HG03558 (cell line): ENCODE results near the gene NF2.

ENCODE experiments used
- ATAC-seq: cut with Tn5 transposase; IDR thresholded peaks from one replicate; pipeline ENCODE4 v1.9.1; 2021; ENCODE audit warnings: moderate number of reproducible peaks; ENCODE audit not compliant: unreplicated experiment; ENCODE audit errors: extremely low read depth

NF2 gene

DNA sequence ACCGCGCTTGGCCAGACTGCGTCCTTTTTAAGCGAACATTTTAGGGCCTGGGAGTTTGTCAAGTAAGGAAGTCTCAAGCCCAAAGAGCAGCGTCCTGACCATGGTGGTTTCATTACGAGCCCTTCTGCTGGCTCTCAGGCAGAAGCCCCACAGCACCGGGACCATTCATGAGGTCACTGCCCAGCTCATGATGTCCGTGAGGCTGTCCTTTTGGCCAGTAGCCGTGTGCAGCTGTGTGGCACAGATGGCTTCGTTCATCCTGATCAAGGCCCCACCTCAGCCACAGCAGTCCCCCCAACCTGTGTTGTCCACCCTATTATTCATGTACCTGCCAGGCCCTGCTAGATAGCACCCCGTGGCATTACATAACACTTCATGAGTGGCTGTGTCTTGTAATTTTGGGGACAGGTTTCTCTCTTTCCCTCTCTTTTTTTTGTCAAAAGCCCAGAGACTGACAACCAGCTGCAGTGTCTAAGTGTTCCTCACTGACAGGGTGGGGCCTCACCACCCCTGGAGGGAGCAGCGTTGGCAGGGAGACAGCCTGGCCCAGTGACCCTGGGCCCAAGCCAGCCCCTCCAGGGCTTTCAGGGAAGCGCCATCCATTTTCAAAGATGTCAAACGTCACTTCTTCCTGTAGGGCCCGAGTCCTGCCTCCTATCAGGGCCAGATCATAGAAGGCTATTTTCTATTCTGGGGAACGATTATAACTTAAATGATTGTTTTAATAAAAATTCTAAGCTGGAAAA lies 94.6 kb downstream of the NF2 start:
- ATAC-seq, result no peak

DNA sequence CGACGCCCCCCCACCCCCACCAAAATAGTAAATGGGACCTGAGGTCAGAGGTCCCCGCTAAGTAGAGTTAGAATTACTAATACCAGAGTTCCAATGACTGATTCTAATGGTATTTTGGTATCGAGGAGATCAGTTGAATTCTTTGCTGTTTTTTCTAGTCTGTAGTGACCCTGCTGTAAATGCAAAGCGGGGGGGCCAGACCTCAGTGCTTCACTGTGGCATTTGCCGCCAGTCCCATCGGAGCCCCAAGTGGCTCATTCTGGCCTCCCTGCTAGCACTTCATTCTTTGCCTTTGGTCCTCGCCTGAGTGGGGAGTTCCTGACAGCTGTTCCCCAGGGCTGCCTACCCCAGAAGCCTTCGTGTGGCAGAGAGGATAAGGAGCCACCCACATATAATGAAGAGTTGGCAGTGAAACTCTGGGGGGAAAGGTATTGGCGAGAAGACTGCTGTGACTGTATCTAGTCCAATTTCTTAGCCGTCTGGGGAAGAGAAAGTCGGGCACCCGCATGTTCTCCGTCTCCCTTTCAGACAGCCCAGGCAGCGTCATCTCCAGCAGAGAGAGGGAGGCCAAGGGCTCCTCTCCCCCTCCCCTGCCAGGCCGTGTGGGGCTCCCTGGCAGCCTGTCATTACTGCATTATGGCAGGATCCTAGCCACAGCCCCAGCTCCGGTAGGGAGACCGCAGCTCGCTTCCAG lies 96.9 kb downstream of the NF2 start:
- no peak for ATAC-seq

DNA sequence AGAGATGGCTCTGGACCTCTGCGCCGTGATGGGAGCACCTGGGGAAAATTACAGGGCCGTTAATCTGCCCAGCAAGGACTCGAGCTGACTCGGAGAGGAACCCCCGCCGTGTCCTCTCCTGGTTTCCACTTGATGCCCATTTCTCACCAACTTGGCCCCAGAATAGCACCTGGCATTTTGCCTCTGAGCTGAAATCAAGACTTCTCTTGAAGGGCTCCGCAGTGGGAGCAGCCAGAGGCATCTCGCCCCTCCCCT lies 97.4 kb downstream of the NF2 start:
- ATAC-seq, result no peak

DNA sequence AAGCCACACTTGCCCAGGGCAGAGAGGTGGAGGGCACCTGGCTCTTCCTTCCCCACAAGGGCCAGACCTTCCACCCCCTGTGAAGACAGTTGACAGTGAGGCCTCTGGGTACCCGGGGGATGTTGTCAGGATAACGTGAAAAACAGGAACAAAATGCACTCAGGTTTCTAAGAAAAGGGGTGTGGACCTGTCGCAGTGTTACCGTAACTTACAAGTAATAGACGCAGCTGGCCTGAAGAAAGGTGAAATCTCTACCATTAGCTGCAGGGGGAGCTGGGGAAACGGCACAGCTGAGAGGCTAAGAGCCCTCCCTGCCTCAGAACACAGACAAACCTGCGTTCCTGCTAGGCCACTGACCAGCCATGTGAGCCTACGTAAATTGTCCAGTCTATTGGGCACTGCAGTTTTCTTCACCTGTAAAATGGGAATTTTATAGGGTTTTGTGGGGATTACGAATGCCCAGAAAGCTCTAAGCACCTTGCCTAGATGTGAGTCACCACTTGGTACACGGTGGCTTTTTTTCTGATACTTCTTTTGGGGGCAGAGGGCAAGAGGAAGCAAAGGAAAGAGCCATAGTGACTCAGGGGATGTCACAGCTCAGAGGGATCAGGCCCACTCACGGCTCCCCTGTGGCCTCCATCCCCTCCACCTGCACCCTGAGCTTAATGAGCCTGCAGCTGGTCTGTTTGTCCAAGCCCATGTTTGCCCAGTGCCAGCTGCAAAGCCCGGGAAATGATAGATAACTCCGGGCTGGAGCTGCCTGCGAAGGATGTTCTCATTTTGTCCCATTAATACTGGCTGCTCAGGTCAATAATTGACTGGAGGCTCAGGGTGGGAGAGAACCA lies 97.9 kb downstream of the NF2 start:
- no peak for ATAC-seq

DNA sequence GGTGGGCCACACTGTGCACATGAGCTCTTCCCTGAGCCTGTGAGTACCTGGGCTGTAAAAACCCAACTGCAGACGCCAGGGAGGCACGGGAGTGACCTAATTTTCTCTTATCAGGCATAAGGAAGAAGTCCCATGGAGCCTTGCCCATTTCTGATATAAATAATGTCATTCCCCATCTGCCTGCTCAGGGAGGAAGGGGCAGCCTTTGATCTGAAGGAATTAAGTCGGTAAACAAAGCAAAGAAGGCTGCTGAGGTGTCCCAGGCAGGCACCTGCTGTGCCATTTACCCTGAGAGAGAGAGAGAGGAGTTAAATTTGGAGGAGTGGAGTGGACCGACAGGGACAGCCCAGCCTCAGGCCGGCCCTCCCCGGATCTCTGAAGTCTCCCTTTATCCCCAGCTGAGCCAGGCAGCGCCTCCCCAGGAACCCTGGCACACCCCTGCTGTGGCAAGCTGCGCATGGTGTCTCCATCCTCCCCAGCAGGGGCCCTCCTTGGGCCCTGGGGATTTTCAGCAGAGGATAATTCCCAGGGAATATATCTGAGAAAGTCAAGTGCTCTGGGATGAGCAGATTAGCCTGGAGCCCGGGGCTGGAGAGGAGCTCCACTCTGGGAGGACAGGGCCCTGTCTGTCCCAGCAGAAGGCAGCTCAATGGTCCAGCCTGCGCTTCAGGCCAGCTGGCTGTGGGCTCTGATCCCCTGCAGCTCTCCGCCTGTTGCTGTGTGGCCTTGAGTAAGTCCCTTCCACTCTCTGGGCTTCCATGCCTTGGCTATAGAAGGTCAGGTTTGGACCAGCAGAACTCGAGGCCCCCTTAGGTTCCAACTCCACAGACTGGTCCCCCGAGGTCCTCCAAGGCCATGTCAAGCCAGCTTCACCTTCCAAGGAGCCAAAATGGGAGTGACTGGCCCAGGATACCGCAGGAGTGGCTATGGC lies 98.8 kb downstream of the NF2 start:
- no peak for ATAC-seq

DNA sequence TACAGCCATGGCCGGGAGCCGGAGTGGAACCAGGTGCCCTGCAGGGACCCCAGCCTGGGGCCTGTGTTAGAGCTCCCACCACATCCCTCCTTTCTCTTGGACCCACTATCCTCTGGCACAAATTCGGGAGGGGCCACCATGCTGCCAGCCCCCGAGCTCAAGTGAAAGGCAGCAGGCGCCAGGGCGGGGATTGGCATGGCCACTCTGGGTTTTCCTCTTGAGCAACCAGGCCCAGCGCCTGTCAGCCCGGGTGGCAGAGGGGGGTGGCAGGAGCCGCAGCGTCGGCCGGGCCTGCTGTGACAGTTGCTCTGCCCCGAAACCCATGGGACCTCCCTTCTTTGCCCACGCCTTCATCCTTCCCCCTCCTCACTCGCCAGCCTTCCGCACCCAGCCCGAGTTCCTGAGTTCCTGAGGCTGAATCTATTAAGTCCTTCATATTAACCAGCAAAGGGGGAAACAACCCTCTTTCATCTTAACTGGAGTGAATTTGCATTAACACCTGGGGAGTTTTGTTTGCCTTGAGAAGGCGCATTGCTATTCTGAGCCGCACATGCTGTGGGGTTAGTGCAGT lies 99.6 kb downstream of the NF2 start:
- ATAC-seq, result no peak

DNA sequence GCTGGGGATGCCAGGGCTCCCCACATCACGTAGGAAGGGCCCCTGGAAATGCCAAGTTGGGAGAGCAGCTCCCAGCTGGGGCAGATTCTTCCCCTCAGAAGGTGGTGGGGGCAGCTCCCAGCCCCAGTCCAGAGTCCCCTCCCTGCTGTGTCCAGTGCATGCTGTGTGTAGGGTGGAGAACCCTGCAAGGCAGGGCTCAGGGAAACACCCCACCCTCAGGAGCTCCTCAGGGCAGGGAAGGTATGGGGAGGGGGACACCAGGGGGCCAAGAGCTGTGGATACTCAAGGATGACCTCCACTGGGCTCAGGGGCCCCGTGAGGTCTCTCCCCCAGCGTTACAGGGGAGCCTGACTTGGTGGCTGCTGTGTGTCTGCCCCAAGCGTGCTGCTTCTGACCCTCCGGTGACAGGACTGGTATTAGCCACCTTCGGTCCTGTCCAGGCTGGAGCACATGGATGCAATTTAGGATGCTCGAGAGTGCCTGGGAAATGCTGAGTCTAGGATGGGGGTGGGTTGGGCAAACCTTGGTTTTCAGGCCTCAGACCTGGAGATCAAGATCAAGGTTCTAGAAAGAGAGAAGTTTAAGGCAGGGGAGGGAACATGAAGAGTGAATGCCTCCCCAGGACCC lies 100.2 kb downstream of the NF2 start:
- ATAC-seq, result no peak

DNA sequence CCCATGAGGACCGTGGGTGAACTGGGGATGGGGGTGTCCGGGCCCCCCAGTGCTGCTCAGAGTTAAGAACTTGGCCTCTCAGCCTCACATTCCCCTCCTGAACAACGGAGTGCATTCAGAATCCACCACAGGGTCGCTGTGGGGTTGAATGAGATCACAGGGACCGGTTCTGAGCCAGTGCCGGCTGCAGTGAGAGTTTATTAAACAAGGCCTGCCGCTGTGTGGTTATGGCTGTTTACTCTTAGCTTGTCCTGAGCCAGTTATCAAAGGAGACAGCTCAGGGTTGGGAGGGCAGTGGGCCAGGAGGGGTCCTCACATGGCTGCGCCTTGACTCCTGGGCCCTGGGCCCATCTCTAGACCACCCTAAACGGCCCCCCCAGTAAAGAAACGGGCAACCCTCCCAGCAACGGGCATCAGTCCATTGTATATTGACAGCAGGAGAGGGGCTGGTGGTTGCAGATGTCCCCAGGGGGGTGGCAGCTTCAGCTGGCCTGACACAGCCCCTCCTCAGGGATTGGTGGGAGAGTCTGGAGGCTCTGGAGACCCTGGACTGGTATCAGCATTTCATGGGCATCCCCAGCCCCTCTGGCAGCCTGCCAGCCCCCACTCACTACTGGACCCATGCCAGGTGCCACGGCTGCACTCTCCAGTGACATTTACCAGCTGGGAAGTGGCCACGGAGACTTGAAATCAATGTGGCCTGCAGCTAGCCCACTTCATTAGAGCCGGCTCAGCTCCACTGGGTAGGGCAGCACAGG lies 101.3 kb downstream of the NF2 start:
- no peak for ATAC-seq

DNA sequence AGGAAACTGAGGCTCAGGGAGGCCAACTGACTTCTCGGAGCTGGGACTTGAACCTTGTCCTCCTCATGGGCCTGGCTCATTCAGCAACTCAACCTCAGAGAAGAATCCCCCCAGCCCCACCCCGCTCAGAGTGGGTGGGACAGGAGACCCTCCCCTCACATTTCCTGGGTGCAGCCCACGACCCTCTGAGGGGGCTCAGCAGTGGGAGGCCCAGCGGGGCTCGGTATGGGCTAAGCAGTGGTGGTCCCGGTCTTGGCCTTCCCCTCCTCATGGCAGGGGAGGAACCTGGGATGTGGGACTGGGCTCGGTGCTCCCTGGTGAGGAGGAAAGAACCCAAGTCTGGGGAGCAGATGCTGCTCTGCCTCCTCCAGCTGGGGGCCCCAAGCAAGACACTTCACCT lies 102.2 kb downstream of the NF2 start:
- no peak for ATAC-seq

DNA sequence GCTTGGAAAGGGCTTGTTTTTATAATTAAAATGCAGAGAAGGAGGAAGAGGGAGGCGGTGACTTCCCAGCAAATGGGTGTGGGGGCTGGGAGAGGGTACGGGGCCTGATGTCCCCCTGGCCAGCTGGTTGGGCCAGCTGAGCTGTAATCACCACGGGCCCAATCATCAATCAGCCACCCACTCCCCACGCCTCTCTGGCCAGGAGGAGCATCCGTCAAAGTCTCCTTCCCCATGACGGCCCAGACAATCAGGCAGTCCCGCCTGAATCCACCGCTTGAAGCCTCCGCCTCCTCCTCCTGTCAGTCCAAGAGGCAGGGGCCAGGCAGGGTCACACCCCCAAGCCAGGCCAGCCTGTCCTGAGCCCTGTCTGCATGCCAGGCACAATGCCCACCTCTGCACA lies 103.1 kb downstream of the NF2 start:
- ATAC-seq, result no peak

DNA sequence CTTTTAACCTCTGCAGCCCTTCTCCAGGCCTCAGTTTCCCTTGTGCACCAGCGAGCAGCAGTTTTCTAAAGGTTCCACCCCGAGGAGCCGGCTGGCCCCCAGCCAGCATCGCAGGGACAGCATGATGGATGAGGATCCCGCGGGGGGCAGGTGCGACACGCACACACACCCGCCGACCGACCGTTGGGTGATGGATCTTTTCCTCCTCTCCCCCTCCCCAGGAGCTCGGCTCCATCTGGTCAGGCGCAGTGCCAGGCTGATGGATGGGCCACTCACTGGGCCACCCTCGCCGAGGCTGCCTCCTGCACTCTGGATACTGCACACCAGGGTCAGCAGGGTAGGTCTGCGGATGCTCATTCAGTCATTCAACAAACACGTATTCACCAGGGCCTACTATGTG lies 103.6 kb downstream of the NF2 start:
- ATAC-seq, result no peak

DNA sequence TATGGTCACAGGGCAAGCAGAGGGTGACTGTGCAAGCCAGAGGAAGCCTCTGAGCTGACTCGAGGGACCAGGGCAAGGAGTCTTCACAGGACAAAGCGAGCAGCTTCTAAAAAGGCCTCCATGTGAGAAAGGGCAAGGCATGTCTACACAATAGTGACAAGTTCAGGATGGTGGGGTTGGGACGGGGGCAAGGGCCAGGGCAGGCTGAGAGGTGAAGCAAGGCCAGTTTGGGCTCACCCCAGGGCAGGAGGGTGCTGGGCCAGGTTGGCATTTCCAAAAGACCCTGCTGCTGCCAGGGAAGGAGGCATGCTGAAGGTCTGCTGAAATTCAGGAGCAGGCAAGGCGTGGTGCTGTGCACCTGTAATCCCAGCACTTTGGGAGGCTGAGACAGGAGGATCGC lies 104.0 kb downstream of the NF2 start:
- no peak for ATAC-seq

DNA sequence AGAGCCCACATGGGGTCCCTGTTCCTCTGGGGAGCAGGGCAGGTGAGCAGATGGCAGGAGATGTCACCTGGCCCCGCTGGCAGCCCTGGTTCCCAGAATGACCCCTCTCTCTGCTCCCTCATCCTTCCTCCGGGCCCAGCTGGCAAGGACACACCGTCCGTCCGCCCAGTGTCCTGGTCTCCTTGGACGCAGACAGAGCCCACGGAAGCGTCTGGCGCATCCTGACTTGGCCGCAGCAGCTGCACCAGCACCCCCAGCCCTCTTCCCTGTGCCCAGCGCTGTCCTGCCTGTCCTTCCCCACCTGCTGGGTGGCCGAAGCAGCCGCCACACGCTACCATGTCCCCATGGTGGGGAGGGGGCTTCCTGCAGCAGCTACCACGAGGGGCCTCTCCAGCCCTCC lies 106.8 kb downstream of the NF2 start:
- ATAC-seq, result no peak

DNA sequence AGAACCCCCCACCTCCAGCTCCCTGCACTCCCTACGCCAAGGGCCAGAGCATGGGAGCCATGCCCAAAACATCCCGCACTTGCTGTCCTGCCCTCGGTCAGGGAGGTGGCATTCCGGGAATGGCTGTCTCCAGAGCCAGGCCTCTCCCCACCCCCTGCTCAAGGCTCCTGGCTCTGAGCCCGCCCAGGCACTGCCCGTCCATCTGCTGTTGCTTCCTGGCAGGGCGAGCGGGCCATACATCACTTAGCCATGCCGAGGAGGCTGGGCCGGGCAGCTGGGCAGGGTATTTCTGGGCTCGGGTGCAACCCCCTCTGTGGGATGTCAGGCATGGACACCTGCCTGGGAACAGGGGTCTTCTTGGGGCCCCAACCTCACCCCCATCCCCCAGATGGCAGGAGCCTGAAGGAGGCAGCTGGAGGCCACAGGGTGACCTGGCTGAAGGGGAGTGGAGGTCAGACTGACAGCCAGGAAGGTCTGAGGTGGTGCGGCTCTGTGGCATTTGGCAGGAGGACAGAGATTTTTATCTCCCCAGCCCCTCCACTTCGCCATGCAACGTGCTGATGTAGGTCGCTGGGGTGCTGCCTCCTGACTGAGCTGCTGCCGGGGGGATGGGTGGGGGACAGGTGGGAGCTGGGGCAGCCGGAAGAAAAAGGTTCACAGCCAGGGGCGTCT lies 107.6 kb downstream of the NF2 start:
- no peak for ATAC-seq

DNA sequence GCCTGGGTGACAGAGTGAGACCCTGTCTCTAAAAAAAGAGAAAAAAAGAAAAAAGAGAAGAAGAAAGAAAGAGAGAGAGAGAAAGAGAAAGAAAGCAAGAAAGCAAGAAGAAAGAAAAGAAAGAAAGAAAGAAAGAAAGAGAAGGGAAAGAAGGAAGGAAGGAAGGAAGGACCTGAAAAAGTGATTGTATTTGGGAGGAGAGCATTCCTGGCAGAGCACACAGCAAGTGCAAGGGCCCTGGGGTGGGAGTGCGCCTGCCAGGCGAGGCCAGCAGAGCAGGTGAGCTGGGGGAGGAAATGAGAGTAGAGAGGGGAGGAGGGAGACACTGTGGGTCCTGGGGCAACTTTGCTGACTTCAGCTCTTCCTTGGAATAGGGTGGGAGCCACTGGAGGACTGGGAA lies 108.7 kb downstream of the NF2 start:
- no peak for ATAC-seq

DNA sequence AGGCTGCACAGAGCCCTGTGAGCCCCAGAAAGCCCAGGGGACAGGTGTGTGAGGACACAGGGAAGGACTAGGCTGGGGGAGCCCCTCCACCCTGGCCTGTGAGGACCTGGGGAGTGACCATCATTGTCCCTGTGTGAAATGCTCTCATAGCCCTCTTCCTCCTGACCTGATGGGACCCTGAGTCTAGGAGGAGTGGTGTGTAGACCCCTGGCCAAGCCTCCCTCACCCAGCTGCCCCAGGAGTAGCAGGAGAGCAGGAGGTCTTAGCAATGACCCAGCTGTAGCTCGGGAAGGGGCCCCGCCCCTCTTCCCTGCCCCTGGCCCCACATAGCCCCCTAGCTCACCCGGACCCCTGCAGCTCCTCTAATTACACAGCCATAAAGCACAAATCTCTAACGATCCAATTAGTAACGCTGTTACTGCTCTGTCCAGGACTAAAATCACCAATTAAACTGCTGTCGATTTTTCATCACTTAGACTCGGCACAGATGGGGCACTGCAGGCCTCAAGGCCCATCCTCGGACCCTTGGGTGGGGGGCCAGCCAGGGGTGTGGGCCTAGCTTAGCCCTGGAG lies 109.8 kb downstream of the NF2 start:
- no peak for ATAC-seq

DNA sequence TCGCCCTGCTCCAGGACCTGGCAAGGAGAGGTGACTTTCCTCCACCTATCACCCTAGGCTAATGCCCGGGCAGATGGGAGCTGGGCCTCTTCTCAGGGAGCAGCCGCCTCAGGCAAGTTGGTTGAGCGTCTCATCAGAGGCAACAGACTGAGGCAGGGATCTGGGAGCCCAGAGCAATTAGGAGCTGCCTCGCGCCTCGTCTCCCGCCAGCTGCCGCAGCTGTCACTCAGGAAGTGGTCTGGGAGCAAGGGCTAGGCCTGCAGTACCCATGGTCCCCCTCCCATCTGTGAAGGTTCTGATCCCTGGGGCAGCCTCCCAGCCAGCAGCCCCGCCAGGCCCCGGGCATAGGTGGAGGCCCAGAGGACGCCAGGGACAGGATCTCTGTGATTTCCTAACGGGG lies 111.8 kb downstream of the NF2 start:
- ATAC-seq, result no peak

DNA sequence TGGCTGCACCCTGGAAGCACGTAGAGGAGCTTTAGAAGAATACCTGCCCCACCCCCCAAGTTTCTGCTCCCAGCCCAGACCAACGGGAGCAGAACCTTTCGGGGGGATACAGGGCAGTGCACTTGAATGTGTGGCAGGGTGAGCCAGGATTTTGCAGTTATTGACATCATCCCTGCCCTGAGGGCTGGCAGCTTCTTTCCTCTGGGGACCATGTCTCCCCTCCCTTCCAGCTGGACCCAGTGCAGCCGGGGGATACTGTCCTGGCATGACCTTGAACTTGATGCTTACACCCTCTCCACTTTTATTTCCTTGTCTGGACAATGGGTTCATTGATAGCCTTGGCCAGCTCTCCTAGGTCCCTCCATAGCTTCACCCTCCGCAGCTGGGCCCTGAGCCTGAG lies 112.3 kb downstream of the NF2 start:
- no peak for ATAC-seq
